MM.1S (cell line): ENCODE data around the gene SNTB2.
A peak's percentile ranks its signal among the peaks of the same experiment; 100 is the strongest.

Experiments used
- DNase-seq: peaks from one replicate; pipeline ENCODE4 v3.0.0-alpha.2; 2015
- H2AFZ ChIP-seq: fragments of 300-600 bp; sonication (generic); 2 replicates; pipeline ENCODE4 v1.6.0; 2016; ENCODE audit warnings: antibody characterized with exemption, low read length
- H3F3A ChIP-seq: fragments of 300-600 bp; sonication (generic); 2 replicates; pipeline ENCODE4 v1.6.1; 2016; ENCODE audit warnings: mild to moderate bottlenecking, antibody characterized with exemption, low read length, moderate library complexity, mixed read lengths; ENCODE audit not compliant: insufficient read depth
- H3K27ac ChIP-seq: fragments of 300-600 bp; sonication (generic); 2 replicates; pipeline ENCODE4 v1.5.1; 2016; ENCODE audit warnings: mild to moderate bottlenecking, low read length
- H3K27me3 ChIP-seq: fragments of 300-600 bp; sonication (generic); replicated peaks from 2 replicates; pipeline ENCODE4 v1.6.0; 2016; ENCODE audit warnings: low read length; ENCODE audit not compliant: insufficient read depth
- H3K36me3 ChIP-seq: fragments of 300-600 bp; sonication (generic); replicated peaks from 2 replicates; pipeline ENCODE4 v1.6.1; 2016; ENCODE audit warnings: mild to moderate bottlenecking, low read length, mixed read lengths; ENCODE audit not compliant: insufficient read depth
- H3K4me1 ChIP-seq: fragments of 300-600 bp; sonication (generic); 2 replicates; pipeline ENCODE4 v1.6.1; 2016; ENCODE audit warnings: low read length, mixed read lengths
- H3K4me2 ChIP-seq: fragments of 300-600 bp; sonication (generic); 2 replicates; pipeline ENCODE4 v1.6.0; 2016; ENCODE audit warnings: low read depth, low read length
- H3K4me3 ChIP-seq: fragments of 300-600 bp; sonication (generic); 2 replicates; pipeline ENCODE4 v1.5.1; 2016; ENCODE audit warnings: low read length, mixed read lengths
- H3K79me2 ChIP-seq: fragments of 300-600 bp; sonication (generic); 2 replicates; pipeline ENCODE4 v1.6.1; 2016; ENCODE audit warnings: mixed run types, low read length, mixed read lengths
- H3K9ac ChIP-seq: fragments of 300-600 bp; sonication (generic); 2 replicates; pipeline ENCODE4 v1.6.1; 2016; ENCODE audit warnings: low read length, mixed read lengths
- H3K9me2 ChIP-seq: fragments of 300-600 bp; sonication (generic); replicated peaks from 2 replicates; pipeline ENCODE4 v1.6.1; 2016; ENCODE audit warnings: mild to moderate bottlenecking, low read length, mixed read lengths; ENCODE audit not compliant: insufficient read depth
- H3K9me3 ChIP-seq: fragments of 300-600 bp; sonication (generic); replicated peaks from 2 replicates; pipeline ENCODE4 v1.6.1; 2016; ENCODE audit warnings: mild to moderate bottlenecking, low read length, mixed read lengths; ENCODE audit not compliant: insufficient read depth
- H4K20me1 ChIP-seq: fragments of 300-600 bp; sonication (generic); 2 replicates; pipeline ENCODE4 v1.6.1; 2016; ENCODE audit warnings: mild to moderate bottlenecking, low read length, moderate library complexity, mixed read lengths; ENCODE audit not compliant: insufficient read depth
- CTCF ChIP-seq: fragments of 300-600 bp; sonication (generic); IDR thresholded peaks from 2 replicates; pipeline ENCODE4 v1.5.1; 2016; ENCODE audit warnings: antibody characterized with exemption, low read length, mixed read lengths
- EZH2 ChIP-seq: fragments of 300-600 bp; sonication (generic); optimal IDR thresholded peaks from 2 replicates; pipeline ENCODE3; 2017; ENCODE audit warnings: low read depth, mild to moderate bottlenecking, antibody characterized with exemption, low read length, mixed read lengths
- EZH2phosphoT487 ChIP-seq: fragments of 300-600 bp; sonication (generic); IDR thresholded peaks from 2 replicates; pipeline ENCODE4 v1.6.1; 2018; ENCODE audit warnings: antibody characterized with exemption, low read length

The SNTB2 gene

GRCh38 chr16:69182730-69183416 is 4.1 kb upstream of the SNTB2 start:
- Histone ChIP-seq H3K4me1 (peaks cover 12% of the 10 kb centered on the region), H3F3A (peaks cover 20% of the 10 kb centered on the region), H3K9ac (no peak overlapping the region), H2AFZ (no peak overlapping the region), H3K36me3 (no peaks in the 10 kb centered on the region), H3K4me3 (no peak overlapping the region), H3K9me2 (no peaks in the 10 kb centered on the region), H3K27ac (no peak overlapping the region), H3K79me2 (peaks cover 2% of the 10 kb centered on the region), H3K27me3 (no peaks in the 10 kb centered on the region), H3K9me3 (no peaks in the 10 kb centered on the region), H4K20me1 (no peaks in the 10 kb centered on the region), H3K4me2 (no peak overlapping the region)
- TF ChIP-seq EZH2phosphoT487 (no peak), CTCF (no peak), EZH2 (no peak)
- no peak for DNase-seq

DNA sequence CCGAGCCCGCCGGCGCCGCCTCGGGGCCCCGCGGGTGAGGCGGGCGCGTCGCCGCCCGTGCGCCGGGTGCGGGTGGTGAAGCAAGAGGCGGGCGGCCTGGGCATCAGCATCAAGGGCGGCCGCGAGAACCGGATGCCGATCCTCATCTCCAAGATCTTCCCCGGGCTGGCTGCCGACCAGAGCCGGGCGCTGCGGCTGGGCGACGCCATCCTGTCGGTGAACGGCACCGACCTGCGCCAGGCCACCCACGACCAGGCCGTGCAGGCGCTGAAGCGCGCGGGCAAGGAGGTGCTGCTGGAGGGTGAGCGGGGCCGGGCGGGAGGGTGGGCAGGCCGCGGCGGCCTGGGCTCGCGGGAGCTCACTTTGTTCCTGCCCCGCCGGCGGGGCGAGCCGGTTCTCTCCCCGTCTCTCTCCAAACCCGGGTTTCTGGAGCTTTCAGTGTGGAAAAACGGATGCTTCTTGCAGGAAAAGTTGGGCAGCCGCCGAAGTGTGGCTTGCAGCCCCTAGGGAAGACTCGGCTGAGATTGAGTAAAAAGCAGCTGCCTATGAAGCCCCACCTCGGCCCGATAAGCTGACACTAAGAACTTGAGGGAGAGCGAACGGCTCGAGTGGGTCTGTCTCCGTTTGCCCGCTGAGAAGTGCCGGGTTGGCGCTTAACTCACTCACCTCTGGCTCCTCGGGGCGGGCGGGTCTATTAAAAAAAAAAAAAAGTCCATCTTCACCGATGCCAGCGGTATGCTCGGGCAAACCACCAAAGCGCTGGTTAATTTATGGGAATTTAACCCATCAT is 677 bp downstream of the SNTB2 start:
- Histone ChIP-seq H4K20me1 (no peaks in the 10 kb centered on the region), H3F3A (peaks cover 21% of the 10 kb centered on the region), H3K9me3 (no peaks in the 10 kb centered on the region), H3K27me3 (no peaks in the 10 kb centered on the region), H3K4me2 (peak overlapping the region; percentile 67), H3K4me1 (peaks cover 24% of the 10 kb centered on the region), H3K79me2 (peaks cover 38% of the 10 kb centered on the region), H3K36me3 (no peaks in the 10 kb centered on the region), H3K4me3 (peak overlapping the region; percentile 89), H3K27ac (peak overlapping the region; percentile 50; the same call in 1 of the 2 replicates), H3K9me2 (no peaks in the 10 kb centered on the region), H2AFZ (peak overlapping the region; percentile 84), H3K9ac (peak overlapping the region; percentile 78)
- DNase-seq, result peak; percentile 37
- TF ChIP-seq CTCF (no peak), EZH2phosphoT487 (no peak), EZH2 (no peak)

- Histone ChIP-seq H2AFZ (peak overlapping the region; percentile 84), H3K4me1 (peaks cover 24% of the 10 kb centered on the region), H3K9me3 (no peaks in the 10 kb centered on the region), H3F3A (peaks cover 21% of the 10 kb centered on the region), H3K27me3 (no peaks in the 10 kb centered on the region), H3K27ac (peak overlapping the region; percentile 50; the same call in 1 of the 2 replicates), H4K20me1 (no peaks in the 10 kb centered on the region), H3K79me2 (peaks cover 42% of the 10 kb centered on the region), H3K4me3 (peak overlapping the region; percentile 89), H3K4me2 (peak overlapping the region; percentile 67), H3K9ac (peak overlapping the region; percentile 78), H3K9me2 (no peaks in the 10 kb centered on the region), H3K36me3 (no peaks in the 10 kb centered on the region)
- TF ChIP-seq CTCF (no peak), EZH2 (no peak), EZH2phosphoT487 (no peak)
- peak; percentile 60 for DNase-seq
Observed at GRCh38 chr16:69188236-69188549, 1.2 kb downstream of the SNTB2 start.
